SK-N-MC (cell line): Measurements from ENCODE around the gene CEMP1.

ENCODE experiments used
- EZH2 ChIP-seq: fragments of 200-600 bp; sonication (generic); IDR thresholded peaks from one replicate; pipeline ENCODE4 v1.6.1; 2017; ENCODE audit warnings: antibody characterized with exemption
- POLR2AphosphoS5 ChIP-seq: IDR thresholded peaks from 2 replicates; pipeline ENCODE4 v1.6.1; 2012; ENCODE audit warnings: mild to moderate bottlenecking, low read depth, low read length, borderline replicate concordance

DNA sequence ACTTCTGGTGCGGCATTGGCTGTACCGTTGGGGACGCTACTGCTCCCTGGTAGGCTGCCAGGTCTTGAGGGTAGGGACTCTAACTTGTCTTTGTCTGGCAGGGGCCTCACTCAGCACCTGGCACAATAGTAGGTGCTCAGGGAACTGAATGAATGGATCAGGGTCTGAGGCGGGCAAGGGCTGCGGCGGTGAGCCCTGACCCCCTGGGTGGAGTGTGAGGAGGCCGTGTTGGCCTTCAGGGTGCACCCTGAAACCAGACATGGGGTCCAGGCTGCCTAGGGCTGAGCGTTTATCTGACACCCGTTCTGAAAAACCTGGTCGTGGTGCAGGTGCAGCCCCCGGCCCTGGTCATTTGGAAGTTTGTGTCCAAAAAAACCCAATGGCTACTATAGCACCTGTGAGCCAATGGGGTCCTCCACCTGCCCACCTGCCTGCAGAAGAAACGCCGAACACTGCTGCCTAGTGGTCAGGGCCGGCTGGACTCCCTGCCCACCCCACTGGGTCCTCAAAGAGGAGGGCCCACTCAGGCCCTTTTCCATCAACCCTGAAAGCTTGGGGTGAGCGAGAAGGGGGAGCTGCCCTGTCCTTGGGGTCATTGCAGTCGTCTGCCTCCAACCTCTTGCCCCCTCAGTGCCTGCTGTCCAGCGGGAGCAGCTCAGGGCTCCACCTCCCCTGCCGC, 22.3 kb downstream of the CEMP1 start:
- TF ChIP-seq EZH2, result no peak
- TF ChIP-seq POLR2AphosphoS5, result no peak
